HG03378 (cell line): ENCODE measurements around the gene EYA3.

Source experiments
- ATAC-seq: cut with Tn5 transposase; IDR thresholded peaks from one replicate; pipeline ENCODE4 v1.9.1; 2021; ENCODE audit warnings: mild to moderate bottlenecking, moderate library complexity; ENCODE audit not compliant: unreplicated experiment

EYA3 gene

DNA sequence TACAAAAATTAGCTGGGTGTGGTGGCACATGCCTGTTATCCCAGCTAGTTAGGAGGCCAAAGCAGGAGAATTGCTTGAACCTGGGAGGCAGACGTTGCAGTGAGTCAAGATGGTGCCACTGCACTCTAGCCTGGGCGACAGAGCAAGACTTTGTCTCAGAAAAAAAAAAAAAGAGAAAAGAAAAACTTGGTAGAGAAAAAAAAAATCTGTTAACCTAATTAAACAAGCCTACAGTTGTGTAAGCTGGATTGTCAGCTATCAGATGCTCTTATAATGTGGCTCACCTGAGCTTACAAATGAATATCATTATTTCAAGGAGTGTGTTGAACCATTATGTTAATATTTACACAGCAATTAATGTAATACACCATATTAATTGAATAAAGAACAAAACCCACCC is 26.4 kb upstream of the EYA3 start:
- no peak for ATAC-seq

DNA sequence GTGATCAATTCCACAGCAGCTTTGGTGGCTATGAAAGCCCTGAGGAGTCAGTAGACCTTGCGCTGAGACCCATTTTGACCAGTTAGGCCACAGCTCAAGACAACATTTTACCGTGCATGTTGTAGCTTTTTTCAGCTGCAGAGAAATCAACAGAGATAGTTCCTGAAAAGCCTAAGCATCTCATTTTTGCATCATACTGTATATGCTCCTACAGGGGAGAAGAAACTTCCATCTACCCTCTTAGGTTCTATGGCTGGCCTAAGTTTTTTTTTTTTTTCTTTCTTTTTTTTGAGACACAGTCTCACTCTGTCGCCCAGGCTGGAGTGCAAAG is 24.8 kb upstream of the EYA3 start:
- no peak for ATAC-seq

DNA sequence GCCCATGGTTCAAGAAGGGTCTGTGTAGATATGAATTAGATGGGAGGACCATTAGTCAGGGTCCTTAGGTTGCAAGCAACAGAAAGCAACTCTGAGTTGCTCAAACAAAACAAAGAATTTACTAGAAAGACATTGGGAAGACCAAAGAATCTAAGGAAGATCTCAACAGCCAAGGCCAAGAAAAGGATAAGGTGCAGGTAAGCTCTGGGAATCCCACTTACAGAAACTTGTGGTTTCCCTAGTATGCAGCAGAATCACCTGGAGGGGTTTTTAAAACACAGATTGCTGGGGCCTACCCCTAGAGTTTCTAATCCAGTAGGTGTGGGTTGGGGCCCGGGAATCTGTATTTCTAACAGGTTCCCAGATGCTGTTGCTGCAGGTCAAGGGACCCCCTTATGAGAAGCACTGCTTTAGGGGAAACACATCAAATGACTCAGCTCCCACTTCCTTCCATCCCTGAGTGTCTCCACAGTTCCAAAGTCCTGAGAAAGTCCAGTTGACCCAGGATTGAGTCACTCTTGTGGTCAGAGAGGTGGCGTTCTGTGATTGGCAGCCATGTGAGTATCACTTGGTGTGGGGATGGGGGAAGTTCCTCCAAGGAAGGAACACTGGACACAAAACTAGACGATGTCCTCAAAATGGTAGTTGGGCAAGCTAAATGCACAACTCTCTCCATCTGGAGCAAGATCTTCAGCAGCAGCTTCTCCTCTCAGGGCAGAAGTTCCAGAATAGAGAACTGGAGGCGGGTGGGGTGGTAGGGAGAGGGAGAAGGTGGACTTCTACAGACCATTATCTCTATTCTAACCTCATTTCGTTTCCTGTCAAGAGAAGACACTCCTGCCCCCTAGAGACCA is 24.2 kb upstream of the EYA3 start:
- no peak for ATAC-seq

DNA sequence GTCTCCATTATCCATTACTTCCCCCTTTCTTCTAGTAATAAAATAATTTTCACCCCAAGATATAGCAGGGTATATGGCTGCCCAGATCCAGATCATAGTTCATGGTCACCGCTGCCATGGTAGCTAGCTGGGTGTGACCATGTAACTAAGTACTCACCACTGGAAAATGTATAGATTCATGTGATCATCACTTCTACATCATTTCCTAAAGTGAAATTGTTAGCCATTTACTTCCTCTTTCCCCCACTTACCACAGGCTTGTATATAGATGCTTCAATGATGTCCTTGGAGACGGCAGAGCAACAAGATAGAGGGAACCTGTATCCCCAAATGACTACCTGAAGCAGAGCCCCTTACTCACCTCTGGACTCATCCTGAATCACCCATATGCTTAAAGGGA is 22.7 kb upstream of the EYA3 start:
- peak; percentile 61 for ATAC-seq

DNA sequence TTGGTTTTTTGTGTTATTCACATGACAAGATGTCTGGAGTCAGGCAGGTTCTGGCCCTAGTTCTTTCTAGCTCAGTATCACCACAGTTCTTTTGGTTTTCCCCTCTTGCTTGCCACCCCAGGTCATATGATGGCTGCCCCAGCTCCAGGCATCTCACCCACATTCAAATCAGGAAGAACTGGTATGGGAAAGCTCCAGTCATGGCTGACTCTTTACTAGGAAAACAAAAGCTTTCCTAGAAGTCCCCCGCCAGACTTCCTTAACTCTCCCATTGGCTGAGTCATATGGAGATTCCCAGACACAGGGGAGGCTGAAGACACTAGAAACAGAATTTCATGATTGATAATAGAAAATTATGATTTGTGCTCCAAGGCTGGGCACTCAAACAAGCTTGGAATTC is 22.1 kb upstream of the EYA3 start:
- no peak for ATAC-seq

DNA sequence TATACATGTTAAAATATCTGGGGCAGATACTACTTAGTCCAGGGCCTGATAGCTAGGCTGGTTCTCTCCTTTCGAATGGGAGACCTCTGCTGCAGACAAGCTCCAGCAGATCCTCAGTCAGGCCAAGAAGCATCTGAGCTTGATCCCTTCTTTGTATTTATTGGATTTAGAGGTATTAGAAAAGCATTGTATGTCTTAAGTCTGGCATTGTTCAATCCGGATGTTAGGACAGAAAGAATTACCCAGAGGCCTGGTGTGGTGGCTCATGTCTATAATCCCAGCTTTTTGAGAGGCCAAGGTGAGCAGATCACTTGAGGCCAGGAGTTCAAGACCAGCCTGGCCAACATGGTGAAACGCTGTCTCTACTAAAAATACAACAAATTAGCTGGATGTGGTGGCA is 21.2 kb upstream of the EYA3 start:
- no peak for ATAC-seq

DNA sequence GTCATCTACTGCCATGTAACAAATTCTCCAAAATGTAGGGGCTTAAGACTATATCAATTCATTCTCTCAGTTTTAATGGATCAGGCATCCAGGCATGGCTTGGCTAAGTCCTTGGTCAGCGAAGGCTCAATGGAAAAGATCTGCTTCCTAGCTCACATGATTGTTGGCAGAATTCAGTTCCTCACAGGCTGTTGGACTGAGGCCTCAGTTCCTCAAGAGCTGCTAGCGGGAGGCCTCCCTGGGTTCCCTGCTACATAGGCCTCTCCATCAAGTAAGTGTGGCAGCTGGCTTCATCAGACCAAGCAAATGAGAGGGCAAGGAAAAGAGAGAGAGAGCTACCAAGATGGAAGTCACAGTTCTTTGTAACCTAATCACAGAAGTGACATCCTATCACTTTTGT is 19.6 kb upstream of the EYA3 start:
- ATAC-seq = no peak

DNA sequence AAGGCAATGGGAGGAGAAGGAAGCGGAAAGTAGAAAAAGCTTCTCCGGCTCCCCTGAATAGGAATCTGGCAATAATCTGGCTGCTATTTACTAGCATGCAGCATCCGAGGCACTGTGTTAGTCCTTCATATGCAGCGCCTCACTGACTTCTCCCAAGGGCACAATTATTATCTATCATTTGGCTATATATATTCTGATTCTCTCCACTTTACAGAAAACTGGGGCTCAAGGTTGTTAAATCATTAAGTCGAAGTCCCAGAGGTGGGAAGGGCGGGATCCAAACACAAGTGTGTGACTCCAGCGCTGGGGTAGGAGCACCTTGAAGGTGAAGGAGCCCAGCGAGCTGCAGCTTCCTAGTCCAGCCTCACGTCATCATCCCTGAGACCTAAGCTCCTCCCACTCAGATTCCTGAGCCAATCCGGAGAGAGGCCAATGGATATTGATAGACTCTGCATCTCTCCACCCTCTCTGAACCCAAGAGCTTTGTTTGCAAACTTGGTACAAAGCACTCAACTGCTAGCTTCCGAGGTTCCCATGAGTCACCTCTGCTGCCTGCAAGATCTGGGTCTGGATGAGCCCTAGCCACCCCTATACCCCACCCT is 16.6 kb upstream of the EYA3 start:
- no peak for ATAC-seq

DNA sequence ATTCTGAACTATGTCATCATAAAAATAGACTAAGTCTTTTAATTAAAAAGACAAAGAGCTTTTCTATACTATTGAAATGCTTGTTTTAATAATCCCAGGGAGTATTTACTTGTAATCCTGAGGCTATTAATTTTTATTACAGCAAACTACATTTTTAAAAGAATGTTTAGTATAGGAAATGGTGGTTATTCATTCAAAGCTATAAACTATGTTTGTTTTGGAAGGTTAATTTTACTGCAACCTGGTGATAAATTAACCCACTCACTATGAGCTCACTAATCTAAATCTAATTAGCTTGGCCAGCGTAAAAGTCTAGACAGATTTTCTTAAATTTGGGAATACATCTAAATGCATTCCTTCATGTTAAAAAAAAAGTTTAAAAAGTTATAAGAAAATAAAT is 13.8 kb upstream of the EYA3 start:
- ATAC-seq = no peak

DNA sequence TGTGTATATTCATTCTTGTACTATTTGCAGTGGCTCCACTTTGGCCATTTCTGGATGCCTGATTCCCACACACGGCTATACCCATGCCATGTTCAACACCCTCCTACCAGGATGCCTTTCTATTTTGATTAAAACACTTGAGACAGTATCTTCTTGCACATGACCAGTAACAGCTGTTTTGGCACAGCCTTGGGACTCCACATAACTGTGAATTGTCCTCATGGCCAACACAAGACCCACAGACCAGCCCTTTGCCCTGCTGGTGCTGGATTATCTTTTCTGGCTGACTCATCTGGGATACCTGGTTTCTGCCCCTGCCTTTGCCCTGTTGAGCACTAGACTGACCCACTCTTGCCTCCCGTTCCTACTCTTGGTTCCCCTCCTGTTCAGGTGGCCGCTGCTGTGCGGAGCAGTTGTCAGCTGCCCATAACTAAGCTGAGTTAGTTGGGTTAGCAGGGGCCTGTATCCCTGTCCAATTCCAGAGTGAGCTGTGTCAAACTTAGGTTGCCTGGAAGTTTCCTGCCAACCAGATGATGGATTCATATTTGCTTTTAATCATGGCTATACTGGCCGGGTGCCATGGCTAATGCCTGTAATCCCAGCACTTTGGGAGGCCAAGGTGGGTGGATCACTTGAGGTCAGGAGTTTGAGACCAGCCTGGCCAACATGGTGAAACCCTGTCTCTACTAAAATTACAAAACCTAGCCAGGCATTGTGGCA is 10.8 kb upstream of the EYA3 start:
- ATAC-seq = no peak

DNA sequence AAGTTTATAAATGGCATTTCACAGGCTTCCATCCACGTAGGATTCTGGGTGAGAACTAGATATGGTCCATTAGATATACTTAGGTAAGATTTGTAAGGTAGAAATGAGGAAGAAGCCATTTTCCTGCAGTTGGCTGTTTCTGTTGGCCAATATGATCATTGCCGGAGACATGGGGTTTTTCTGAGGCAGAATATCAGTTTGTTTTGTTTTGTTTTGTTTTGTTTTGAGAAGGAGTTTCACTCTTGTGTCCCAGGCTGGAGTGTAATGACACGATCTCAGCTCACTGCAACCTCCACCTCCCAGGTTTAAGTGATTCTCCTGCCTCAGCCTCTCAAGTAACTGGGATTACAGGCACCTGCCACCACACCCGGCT is 8.7 kb upstream of the EYA3 start:
- no peak for ATAC-seq

DNA sequence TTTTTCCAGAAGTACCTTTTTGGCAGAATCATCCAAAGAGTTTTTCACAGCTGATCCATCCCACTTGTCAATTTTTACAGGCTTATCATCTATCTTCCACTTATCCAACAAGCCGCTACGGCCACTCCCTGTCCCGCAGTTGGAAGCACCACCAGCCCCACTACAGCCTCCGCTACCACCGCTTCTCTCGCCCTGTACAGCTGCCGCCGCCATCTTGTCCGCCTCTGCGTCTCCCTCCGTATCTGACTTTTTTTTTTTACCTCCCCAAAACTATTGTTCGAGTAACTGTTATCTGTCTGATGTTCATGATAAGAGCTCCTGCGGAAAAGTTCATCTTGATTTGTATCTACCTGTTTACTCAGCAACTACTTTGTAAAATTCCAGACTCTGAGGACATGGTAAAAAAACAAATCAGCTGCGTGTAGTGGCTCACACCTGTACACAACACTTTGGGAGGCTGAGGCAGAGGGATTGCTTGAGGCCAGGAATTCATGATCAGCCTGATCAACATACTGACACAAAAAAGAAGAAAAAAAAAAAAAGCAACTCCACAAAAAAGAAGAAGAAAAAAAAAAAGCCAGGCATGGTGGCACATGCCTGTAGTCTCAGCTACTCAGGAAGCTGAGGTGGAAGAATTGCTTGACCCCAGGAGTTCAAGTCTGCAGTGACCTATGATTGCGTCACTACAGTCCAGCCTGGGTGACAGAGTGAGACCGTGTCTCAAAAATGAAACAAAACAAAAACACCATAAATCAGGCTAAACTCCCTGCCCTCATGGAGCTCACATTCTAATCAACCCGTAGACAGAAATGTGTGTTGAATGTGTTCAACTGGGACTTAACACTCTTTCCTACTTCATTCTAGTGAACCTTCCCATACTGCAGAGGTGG is 8.0 kb upstream of the EYA3 start:
- no peak for ATAC-seq

DNA sequence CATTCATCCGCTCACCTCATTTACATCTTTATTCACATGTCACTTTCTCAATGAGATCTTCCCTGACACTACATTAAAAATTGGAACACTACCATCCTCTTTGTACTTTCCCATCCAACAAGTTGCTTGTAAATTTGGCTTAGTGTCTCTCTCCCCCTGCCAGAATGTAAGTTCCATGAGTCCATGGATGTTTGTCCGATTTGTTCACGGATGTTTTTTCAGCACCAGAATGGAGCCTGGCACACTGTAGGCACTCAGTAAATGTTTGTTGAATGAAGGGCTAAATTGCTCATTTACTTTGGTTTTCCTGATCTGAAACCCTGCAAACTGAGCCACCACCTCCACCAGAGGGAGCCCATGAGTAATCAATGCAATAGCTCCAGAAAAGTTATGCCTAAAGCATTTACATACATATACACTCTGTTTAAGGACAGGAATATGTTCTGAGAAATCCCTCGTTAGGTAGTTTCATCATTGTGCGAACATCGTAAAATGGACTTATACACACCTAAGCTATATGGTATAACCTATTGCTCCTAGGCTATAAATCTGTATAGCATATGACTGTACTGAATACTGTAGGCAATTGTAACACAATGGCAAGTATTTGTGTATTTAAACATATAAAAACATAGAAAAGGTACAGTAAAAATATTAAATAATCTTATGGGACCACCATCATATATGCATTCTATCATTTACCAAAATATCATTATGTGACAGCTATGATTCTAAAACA is 2.8 kb upstream of the EYA3 start:
- peak; percentile 29 for ATAC-seq

DNA sequence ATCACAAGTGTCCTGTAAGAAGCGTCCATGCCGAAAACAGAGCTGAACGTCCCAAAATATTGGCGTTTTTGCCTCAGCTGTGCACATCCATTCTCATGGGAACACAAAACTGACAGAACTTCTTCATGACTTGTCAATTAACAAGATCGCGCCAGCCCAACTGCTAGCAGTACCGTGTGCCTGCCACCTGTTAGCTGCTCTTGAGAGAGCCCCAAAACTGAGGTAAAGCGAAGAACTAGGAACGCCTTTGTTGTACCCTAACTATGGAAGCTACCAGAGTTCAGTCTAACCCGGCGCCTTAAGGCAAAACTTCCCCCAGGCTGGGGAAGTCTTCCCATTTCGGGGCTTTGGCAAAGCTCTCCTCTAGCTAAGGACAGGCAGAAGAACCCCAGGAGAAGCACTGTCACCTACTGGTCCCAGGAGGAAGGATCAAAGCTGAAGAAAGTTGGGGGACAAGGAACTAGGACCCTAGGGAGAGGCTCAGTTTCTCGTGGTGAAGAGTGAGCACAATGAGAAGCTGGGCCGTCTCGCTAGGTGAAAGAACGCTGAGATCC is 719 bp downstream of the EYA3 start:
- ATAC-seq = peak; percentile 3

DNA sequence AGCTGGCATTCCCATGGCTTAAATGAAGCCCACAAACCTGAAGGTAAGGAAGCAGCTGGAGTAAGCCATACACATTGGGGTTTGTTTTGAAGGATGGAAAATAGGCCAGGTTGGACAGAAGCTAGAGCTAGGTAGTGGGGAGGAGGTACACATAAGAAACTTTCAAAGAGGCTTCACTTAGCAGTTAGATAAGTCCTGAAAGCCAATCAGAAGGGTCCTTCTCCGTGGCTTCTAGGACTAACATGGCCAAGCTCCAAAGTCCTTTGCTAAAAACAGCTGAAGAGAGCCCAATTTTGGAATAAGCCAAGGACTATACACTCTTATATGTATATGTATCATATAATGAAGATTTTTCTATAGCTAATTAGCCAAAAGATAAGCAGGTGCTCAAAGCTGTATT is 1.8 kb downstream of the EYA3 start:
- no peak for ATAC-seq

DNA sequence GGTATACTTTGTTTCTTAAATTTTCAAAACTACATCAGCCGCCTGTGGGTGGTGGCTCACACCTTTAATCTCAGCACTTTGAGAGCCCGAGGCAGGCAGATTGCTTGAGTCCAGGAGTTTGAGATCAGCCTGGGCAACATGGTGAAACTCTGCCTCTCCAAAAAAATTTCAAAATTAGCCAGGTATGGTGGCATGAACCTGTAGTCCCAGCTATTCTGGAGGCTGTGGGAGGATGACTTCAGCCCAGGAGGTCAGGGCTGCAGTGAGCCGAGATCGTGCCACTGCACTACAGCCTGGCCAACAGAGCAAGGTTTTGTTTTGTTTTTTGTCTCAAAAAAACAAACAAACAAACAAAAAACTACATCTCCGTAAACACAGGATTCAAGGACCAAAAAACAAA is 3.3 kb downstream of the EYA3 start:
- ATAC-seq = no peak

DNA sequence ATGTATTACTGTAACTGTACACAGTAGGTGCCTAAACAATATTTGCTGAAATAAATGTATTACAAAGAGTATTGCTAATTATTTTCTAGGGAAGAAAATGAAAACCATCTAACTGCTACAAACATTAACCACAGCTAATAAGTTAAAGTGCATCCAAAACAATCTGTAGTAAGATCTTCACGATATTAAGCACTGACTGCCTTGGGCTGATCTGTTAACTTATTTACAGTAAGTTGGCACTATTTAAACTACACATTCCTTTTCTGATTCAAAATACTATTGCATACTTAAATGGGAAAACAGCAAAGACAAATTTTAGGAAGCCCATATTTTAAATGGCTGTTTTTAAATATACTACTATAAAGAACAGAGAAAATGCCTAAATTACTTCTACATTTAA is 4.5 kb downstream of the EYA3 start:
- no peak for ATAC-seq

DNA sequence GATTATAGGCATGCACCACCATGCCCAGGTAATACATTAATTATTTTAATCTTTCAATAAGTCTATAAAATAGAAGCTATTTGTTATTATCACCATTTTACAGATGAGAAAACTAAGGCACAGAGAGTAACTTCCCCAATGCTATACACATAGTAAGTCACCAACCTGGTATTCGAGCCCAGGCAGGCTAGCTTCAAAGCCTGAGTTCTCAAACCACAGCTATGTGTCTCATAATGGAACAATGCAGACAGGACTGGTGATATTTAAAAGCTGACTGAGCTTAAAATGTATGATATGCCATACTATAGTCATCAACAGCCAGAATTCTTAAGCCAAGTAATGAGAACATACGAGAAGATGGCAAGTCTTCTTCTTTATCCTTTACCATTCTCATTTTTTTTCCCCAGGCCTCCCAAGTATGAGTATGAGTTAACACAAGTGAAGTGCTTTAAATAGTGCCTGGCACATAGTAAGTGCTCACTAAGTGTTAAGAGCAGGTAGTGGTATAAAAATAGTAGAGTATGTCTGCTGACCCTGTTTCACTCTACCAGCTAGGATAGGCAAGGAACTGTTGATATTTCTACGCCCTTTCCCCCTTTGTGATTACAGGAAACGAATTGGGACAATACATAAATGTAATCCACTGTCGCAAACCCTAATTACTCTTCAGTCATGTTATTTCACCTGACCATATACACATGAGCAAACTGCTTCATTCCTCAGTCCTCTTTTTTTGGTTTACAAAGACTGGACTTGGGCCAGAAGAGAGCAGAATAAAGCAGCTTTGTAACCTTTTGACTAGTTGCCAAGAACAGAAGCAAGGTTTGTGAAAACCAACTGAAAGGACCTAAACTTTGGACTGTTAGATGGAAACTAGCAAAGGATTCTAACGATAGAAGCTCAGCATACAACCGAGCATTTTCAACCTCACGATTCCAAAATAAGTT is 9.5 kb downstream of the EYA3 start:
- no peak for ATAC-seq

DNA sequence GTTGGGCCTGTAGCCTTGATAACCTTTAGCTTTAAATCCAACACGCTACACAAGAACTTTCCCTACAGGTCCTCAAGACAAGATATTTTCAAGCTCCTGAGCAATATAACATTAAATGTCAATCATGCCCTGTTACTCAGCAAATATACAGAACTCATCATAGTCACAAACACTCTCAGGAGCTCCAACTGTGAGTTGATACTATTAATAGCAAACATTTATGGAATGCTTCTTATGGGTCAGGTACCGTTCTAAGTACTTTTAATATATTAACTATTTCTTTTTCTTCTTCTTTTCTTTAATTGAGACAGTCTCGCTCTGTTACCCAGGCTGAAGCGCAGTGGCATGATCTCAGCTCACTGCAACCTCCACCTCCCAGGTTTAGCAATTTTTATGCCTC is 10.1 kb downstream of the EYA3 start:
- no peak for ATAC-seq
